SH-SY5Y (cell line): ENCODE measurements around the gene RPRD1B.

Experiments
- GATA2 ChIP-seq: IDR thresholded peaks from 2 replicates; pipeline ENCODE4 v1.6.1; 2011; ENCODE audit warnings: mild to moderate bottlenecking, low read depth, low read length
- GATA3 ChIP-seq: IDR thresholded peaks from 2 replicates; pipeline ENCODE4 v1.6.1; 2011; ENCODE audit warnings: low read depth, mild to moderate bottlenecking, low read length, moderate library complexity

- no peak for TF ChIP-seq GATA2
- TF ChIP-seq GATA3, result no peak
Observed at GRCh38 chr20:38065764-38066375, 32.3 kb downstream of the RPRD1B start.
